ENCODE measurements around the gene KCNMA1. TPM values are rescaled to one million over a fixed set of nuclear protein-coding genes. Genes with fewer than 3 reads are reported as not detected.

KCNMA1 gene
- total RNA-seq, 2 donors from 2014 or later, result 23.2 to 44.5 TPM

GRCh38 chr10:76871697-76872295, 765.8 kb downstream of the KCNMA1 start:
- H3K4me3 ChIP-seq, result no peak overlapping the region
- H3K9me3 ChIP-seq, result no peaks in the 10 kb centered on the region
- no peak overlapping the region for H3K9ac ChIP-seq (ENCODE audit: low read depth in 2 of 2, low read length in 2 of 2)
- no peaks in the 10 kb centered on the region for H3K36me3 ChIP-seq
- DNase-seq, result no peak
- no peaks in the 10 kb centered on the region for H3K4me1 ChIP-seq
- intact Hi-C loops (cut with DNase I), result no loop called here
- H3K27ac ChIP-seq, result no peak overlapping the region
- TF ChIP-seq, protein P1, sequence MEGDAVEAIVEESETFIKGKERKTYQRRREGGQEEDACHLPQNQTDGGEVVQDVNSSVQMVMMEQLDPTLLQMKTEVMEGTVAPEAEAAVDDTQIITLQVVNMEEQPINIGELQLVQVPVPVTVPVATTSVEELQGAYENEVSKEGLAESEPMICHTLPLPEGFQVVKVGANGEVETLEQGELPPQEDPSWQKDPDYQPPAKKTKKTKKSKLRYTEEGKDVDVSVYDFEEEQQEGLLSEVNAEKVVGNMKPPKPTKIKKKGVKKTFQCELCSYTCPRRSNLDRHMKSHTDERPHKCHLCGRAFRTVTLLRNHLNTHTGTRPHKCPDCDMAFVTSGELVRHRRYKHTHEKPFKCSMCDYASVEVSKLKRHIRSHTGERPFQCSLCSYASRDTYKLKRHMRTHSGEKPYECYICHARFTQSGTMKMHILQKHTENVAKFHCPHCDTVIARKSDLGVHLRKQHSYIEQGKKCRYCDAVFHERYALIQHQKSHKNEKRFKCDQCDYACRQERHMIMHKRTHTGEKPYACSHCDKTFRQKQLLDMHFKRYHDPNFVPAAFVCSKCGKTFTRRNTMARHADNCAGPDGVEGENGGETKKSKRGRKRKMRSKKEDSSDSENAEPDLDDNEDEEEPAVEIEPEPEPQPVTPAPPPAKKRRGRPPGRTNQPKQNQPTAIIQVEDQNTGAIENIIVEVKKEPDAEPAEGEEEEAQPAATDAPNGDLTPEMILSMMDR (IDR thresholded peaks at IDR 0.05), result no peak
- H3K27me3 ChIP-seq, result no peaks in the 10 kb centered on the region

- TF ChIP-seq, protein P1 (IDR thresholded peaks at IDR 0.05), result no peak
- Histone ChIP-seq H3K9me3 (no peaks in the 10 kb centered on the region), H3K4me1 (no peaks in the 10 kb centered on the region), H3K4me3 (no peak overlapping the region), H3K36me3 (no peaks in the 10 kb centered on the region), H3K27ac (no peak overlapping the region), H3K9ac (ENCODE audit: low read depth in 2 of 2, low read length in 2 of 2) (no peak overlapping the region), H3K27me3 (no peaks in the 10 kb centered on the region)
- intact Hi-C loops (cut with DNase I), result no loop called here
- DNase-seq, result no peak
These were observed 767.7 kb downstream of the KCNMA1 start for GRCh38 chr10:76869931-76870330.

GRCh38 chr10:76868098-76868977, 769.3 kb downstream of the KCNMA1 start:
- H3K4me3 ChIP-seq, result no peak overlapping the region
- H3K4me1 ChIP-seq, result no peaks in the 10 kb centered on the region
- H3K36me3 ChIP-seq, result no peaks in the 10 kb centered on the region
- no peaks in the 10 kb centered on the region for H3K27me3 ChIP-seq
- no peak overlapping the region for H3K9ac ChIP-seq (ENCODE audit: low read depth in 2 of 2, low read length in 2 of 2)
- no peak for DNase-seq
- H3K9me3 ChIP-seq, result no peaks in the 10 kb centered on the region
- intact Hi-C loops (cut with DNase I), result no loop called here
- TF ChIP-seq, protein P1 (IDR thresholded peaks at IDR 0.05), result no peak
- no peak overlapping the region for H3K27ac ChIP-seq

GRCh38 chr10:76866841-76867586, 770.6 kb downstream of the KCNMA1 start:
- no peak for DNase-seq
- TF ChIP-seq, protein P1 (IDR thresholded peaks at IDR 0.05), result no peak
- H3K4me1 ChIP-seq, result no peaks in the 10 kb centered on the region
- H3K9me3 ChIP-seq, result no peaks in the 10 kb centered on the region
- no peaks in the 10 kb centered on the region for H3K36me3 ChIP-seq
- no peak overlapping the region for H3K27ac ChIP-seq
- no peaks in the 10 kb centered on the region for H3K27me3 ChIP-seq
- intact Hi-C loops (cut with DNase I), result no loop called here
- no peak overlapping the region for H3K9ac ChIP-seq (ENCODE audit: low read depth in 2 of 2, low read length in 2 of 2)
- H3K4me3 ChIP-seq, result no peak overlapping the region

- intact Hi-C loops (cut with DNase I), result no loop called here
- H3K27ac ChIP-seq, result no peak overlapping the region
- H3K9ac ChIP-seq (ENCODE audit: low read depth in 2 of 2, low read length in 2 of 2), result no peak overlapping the region
- no peaks in the 10 kb centered on the region for H3K9me3 ChIP-seq
- H3K27me3 ChIP-seq, result no peaks in the 10 kb centered on the region
- TF ChIP-seq, protein P1 (IDR thresholded peaks at IDR 0.05), result no peak
- no peak overlapping the region for H3K4me3 ChIP-seq
- H3K36me3 ChIP-seq, result no peaks in the 10 kb centered on the region
- H3K4me1 ChIP-seq, result no peaks in the 10 kb centered on the region
- no peak for DNase-seq
These were observed 772.7 kb downstream of the KCNMA1 start for GRCh38 chr10:76864922-76865321.
